ENCODE data around the gene ATG101.

The ATG101 gene

DNA sequence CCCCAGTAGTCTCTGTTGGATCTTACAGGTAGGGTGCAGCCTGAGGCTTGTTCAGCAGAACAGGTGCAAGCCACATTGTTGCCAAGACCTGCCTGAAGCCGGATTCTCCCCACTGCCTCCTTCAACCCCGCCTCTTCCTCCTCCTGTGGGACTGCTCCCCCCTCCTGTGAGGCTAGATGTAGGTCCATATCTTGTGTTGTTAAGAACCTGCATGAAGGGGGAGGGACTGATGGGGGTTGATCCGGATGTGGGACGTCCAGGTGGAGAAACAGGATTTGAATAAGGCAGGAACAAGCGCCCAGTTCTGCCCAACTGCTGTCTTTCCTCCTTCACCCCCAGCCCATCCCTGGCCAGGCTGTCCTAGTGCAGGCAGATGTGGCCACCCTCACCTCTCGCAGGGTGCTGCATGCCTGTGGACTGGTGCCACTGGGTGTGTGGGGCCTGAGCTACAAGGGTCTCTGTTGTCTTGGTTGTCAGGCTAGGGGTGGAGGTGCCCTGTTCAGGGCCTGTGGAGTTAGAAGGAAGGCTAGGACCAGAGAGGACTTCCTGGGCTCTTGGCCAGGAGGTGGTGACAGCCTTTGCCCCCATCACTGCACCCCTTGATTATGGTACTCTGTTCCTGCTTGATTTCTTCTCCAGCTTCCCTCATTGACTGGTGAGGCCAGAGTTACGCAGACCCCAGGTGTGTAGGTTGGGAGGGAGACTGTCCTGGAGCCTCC, 17.2 kb upstream of the ATG101 start:
- Histone ChIP-seq H3K4me1 (ENCODE audit: control insufficient read depth, insufficient read depth, low read length, poor library complexity, severe bottlenecking) (peaks cover 14% of the 10 kb centered on the region), H3K27ac (ENCODE audit: low read depth, low read length, severe bottlenecking) (no peak overlapping the region), H3K4me3 (ENCODE audit: extremely low read depth, insufficient read depth, low read length, poor library complexity, severe bottlenecking) (peak overlapping the region; percentile 2), H3K9me3 (ENCODE audit: control insufficient read depth, low read length) (no peaks in the 10 kb centered on the region), H3K36me3 (ENCODE audit: control insufficient read depth, insufficient read depth, low read length) (peaks cover 35% of the 10 kb centered on the region)
- 75 to 81% methylated on average over 3 of the region's 7 CpGs for WGBS, 2 experiments (ENCODE audit: insufficient coverage in 2 of 2)

DNA sequence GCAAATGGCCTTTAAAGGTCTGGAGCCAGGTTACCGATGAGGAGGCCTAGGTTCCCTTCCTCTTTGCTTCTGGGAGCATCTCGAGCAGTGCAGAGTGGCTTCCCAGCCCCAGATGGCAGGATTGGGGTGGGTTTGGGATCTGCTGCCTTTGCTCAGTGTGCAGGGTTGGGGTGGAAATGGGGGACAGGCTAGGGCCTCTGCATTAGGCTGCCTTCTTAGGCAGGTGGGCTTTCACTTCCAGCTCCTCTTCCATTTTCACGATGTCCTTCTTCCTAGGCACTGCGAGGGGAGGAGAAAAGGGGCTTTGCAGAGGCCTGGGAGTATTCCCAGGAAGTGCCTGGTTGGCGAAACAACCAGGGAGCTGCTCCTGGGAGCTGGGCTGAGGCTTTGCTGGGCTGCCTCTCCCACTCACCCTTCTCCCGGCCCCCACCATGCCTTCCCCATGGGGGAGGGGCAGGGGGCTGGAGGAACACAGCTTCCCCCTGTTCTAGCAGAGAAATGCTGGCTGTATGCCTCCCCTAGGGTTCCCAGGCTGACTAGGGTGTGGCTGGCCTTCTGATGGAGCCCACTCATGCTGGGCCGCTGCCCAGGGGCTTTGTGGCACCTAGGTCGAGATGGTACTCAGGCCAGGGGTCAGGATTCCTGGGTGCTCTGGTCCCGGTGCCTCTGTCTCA, 16.1 kb upstream of the ATG101 start:
- no peaks in the 10 kb centered on the region for H3K9me3 ChIP-seq (ENCODE audit: control insufficient read depth, low read length)
- peaks cover 44% of the 10 kb centered on the region for H3K36me3 ChIP-seq (ENCODE audit: control insufficient read depth, insufficient read depth, low read length)
- H3K4me1 ChIP-seq (ENCODE audit: control insufficient read depth, insufficient read depth, low read length, poor library complexity, severe bottlenecking), result peaks cover 14% of the 10 kb centered on the region
- H3K27ac ChIP-seq (ENCODE audit: low read depth, low read length, severe bottlenecking), result no peak overlapping the region
- 89 to 95% methylated on average over 5 to 7 of the region's 9 CpGs for WGBS, 2 experiments (ENCODE audit: insufficient coverage in 2 of 2)
- H3K4me3 ChIP-seq (ENCODE audit: extremely low read depth, insufficient read depth, low read length, poor library complexity, severe bottlenecking), result no peak overlapping the region

DNA sequence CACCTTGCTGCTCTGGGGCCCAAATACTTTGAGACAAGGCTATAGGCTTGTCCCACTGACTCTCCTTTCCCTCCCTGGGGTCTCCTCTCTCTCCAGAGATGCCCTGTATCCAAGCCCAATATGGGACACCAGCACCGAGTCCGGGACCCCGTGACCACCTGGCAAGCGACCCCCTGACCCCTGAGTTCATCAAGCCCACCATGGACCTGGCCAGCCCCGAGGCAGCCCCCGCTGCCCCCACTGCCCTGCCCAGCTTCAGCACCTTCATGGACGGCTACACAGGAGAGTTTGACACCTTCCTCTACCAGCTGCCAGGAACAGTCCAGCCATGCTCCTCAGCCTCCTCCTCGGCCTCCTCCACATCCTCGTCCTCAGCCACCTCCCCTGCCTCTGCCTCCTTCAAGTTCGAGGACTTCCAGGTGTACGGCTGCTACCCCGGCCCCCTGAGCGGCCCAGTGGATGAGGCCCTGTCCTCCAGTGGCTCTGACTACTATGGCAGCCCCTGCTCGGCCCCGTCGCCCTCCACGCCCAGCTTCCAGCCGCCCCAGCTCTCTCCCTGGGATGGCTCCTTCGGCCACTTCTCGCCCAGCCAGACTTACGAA, 15.4 kb upstream of the ATG101 start:
- 97 to 99% methylated on average over 12 to 20 of the region's 21 CpGs for WGBS, 2 experiments (ENCODE audit: insufficient coverage in 2 of 2)
- Histone ChIP-seq H3K4me1 (ENCODE audit: control insufficient read depth, insufficient read depth, low read length, poor library complexity, severe bottlenecking) (peaks cover 14% of the 10 kb centered on the region), H3K27ac (ENCODE audit: low read depth, low read length, severe bottlenecking) (no peak overlapping the region), H3K36me3 (ENCODE audit: control insufficient read depth, insufficient read depth, low read length) (peaks cover 51% of the 10 kb centered on the region), H3K4me3 (ENCODE audit: extremely low read depth, insufficient read depth, low read length, poor library complexity, severe bottlenecking) (no peak overlapping the region), H3K9me3 (ENCODE audit: control insufficient read depth, low read length) (no peaks in the 10 kb centered on the region)

DNA sequence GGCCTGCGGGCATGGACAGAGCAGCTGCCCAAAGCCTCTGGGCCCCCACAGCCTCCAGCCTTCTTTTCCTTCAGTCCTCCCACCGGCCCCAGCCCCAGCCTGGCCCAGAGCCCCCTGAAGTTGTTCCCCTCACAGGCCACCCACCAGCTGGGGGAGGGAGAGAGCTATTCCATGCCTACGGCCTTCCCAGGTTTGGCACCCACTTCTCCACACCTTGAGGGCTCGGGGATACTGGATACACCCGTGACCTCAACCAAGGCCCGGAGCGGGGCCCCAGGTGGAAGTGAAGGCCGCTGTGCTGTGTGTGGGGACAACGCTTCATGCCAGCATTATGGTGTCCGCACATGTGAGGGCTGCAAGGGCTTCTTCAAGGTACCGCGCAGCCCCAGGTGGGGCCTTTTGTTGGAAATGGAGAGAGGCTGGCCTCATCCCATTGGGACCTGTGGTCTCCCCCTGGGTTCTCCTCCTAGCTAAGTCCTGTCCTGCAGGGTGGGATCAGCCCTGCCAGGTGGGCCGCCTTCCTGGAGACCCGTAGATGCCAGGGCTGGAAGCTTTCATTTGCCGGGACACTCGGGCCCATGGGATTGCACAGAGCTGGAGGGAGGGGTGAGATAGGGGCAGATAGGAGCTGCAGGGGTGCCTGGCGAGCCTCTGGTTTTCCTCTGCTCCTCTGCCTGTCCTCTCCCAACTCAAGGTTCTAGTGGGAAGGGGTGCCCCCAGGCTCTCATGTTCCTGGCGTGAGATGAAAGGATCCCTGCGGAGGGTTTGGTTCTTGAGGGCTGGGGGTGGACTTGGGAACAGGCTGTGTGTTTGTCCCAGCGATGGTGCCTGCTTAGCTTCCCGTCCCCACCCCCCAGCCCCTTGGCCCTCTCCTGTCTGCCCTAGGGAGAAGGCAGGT, 14.7 kb upstream of the ATG101 start:
- Histone ChIP-seq H3K9me3 (ENCODE audit: control insufficient read depth, low read length) (no peaks in the 10 kb centered on the region), H3K36me3 (ENCODE audit: control insufficient read depth, insufficient read depth, low read length) (peaks cover 55% of the 10 kb centered on the region), H3K4me1 (ENCODE audit: control insufficient read depth, insufficient read depth, low read length, poor library complexity, severe bottlenecking) (peaks cover 10% of the 10 kb centered on the region), H3K27ac (ENCODE audit: low read depth, low read length, severe bottlenecking) (no peak overlapping the region), H3K4me3 (ENCODE audit: extremely low read depth, insufficient read depth, low read length, poor library complexity, severe bottlenecking) (no peak overlapping the region)
- 96 to 99% methylated on average over 8 to 15 of the region's 21 CpGs for WGBS, 2 experiments (ENCODE audit: insufficient coverage in 2 of 2)

DNA sequence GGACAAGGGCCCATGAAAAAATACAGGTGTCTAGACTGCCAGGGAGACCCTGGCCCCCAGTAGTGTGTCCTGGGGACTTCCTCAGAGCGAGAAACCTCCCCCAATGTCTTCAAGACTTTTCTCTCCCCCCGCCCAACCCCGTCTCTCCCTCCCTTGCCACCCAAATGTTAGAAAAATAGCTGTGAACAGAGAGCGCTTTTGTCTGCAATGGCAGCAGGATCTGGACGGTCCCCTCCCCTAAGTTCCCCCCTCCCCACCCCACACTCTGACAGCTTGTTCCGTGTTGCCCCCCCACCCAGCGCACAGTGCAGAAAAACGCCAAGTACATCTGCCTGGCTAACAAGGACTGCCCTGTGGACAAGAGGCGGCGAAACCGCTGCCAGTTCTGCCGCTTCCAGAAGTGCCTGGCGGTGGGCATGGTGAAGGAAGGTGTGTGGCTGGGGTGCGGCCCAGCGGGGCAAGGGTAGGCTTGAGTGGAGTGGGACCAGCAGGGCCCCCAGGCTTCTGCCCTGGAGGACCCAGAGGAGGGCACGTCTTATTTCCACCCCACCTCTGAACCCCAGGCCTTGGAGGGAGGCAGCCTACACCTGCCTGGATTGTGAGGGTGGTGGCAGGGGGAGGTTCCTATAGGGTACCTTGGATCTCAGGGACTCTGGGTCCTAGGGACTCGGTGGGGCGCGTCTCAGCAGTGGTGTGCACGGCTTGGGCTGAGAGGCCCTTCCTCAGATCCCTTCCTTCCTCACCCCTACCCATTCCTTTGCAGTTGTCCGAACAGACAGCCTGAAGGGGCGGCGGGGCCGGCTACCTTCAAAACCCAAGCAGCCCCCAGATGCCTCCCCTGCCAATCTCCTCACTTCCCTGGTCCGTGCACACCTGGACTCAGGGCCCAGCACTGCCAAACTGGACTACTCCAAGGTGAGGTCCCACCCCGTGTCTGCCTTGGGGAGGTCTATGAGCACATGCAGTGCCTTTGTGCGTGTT, 13.8 kb upstream of the ATG101 start:
- Histone ChIP-seq H3K36me3 (ENCODE audit: control insufficient read depth, insufficient read depth, low read length) (peaks cover 55% of the 10 kb centered on the region), H3K4me3 (ENCODE audit: extremely low read depth, insufficient read depth, low read length, poor library complexity, severe bottlenecking) (no peak overlapping the region), H3K9me3 (ENCODE audit: control insufficient read depth, low read length) (no peaks in the 10 kb centered on the region), H3K27ac (ENCODE audit: low read depth, low read length, severe bottlenecking) (no peak overlapping the region), H3K4me1 (ENCODE audit: control insufficient read depth, insufficient read depth, low read length, poor library complexity, severe bottlenecking) (peaks cover 4% of the 10 kb centered on the region)
- 94 to 97% methylated on average over 13 to 22 of the region's 27 CpGs for WGBS, 2 experiments (ENCODE audit: insufficient coverage in 2 of 2)

DNA sequence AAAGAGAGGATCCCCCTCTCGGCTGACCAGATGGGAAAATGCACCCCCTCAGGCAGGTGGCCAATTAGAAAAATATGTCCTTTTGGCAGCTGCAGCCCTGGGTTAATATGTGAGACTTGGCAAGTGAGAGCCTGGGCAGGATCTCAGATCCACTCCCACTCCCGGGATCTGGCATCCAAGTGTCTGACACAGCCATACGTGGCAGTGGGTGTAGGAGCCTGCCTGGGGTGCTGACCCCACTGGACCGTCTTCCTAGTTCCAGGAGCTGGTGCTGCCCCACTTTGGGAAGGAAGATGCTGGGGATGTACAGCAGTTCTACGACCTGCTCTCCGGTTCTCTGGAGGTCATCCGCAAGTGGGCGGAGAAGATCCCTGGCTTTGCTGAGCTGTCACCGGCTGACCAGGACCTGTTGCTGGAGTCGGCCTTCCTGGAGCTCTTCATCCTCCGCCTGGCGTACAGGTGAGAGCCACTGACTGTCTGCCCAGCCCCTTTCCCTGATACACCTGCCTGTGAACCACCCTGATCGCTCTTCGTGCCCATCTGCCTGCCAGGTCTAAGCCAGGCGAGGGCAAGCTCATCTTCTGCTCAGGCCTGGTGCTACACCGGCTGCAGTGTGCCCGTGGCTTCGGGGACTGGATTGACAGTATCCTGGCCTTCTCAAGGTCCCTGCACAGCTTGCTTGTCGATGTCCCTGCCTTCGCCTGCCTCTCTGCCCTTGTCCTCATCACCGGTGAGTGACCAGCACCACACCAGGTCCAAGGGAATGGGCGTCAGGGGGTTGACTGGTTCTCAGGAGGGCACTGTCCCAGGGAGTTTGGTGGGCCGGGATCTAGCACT, 12.8 kb upstream of the ATG101 start:
- H3K27ac ChIP-seq (ENCODE audit: low read depth, low read length, severe bottlenecking), result no peak overlapping the region
- no peaks in the 10 kb centered on the region for H3K9me3 ChIP-seq (ENCODE audit: control insufficient read depth, low read length)
- H3K4me3 ChIP-seq (ENCODE audit: extremely low read depth, insufficient read depth, low read length, poor library complexity, severe bottlenecking), result no peak overlapping the region
- H3K36me3 ChIP-seq (ENCODE audit: control insufficient read depth, insufficient read depth, low read length), result peaks cover 55% of the 10 kb centered on the region
- peaks cover 1% of the 10 kb centered on the region for H3K4me1 ChIP-seq (ENCODE audit: control insufficient read depth, insufficient read depth, low read length, poor library complexity, severe bottlenecking)
- WGBS, 2 experiments (ENCODE audit: insufficient coverage in 2 of 2), result 93 to 94% methylated on average over 22 of the region's 23 CpGs

DNA sequence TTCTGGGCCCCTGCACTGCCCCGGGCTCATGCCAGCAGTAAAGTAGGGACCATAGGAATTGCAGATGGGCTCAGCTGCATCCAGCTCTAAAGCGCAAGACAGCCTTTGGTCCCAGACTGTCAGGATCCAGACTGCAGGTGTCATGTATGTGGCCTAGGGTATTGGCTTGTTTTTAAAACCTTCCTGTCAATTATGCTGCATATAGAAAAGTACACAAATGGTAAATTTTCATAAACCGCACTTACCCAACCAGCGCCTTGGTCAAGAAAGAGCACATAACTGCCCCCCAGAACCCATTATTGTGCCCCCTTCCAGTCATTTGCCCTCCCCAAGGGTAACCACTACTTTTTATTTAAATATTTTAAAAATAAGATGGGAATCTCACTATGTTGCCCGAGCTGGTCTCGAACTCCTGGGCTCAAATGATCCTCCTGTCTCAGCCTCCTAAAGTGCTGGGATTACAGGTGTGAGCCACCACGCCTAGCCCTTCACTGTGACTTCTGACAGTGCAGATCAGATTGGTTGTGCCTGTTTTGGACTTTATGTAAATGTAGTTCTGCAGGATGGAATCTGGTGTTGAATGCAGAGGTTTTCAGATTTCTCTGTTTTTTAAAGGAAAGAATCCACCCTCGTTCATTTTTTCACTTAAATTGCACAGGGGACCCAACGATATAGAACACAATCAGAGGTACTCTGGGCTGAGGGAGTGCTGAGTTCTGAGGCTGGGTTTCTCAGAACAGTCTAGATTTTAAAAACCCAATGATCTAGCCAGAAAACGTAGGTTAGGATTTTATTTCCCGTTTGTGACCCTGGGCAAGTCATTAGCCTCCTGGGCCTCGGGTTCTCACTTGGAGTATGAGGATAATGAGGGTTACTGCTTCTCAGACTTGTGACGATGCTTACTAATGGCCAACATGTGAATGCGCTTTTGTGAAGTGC, 11.9 kb upstream of the ATG101 start:
- Histone ChIP-seq H3K4me1 (ENCODE audit: control insufficient read depth, insufficient read depth, low read length, poor library complexity, severe bottlenecking) (peaks cover 4% of the 10 kb centered on the region), H3K9me3 (ENCODE audit: control insufficient read depth, low read length) (no peaks in the 10 kb centered on the region), H3K36me3 (ENCODE audit: control insufficient read depth, insufficient read depth, low read length) (peaks cover 55% of the 10 kb centered on the region), H3K27ac (ENCODE audit: low read depth, low read length, severe bottlenecking) (no peak overlapping the region), H3K4me3 (ENCODE audit: extremely low read depth, insufficient read depth, low read length, poor library complexity, severe bottlenecking) (no peak overlapping the region)
- WGBS, 2 experiments (ENCODE audit: insufficient coverage in 2 of 2), result 90 to 91% methylated on average over 10 to 12 of the region's 14 CpGs

DNA sequence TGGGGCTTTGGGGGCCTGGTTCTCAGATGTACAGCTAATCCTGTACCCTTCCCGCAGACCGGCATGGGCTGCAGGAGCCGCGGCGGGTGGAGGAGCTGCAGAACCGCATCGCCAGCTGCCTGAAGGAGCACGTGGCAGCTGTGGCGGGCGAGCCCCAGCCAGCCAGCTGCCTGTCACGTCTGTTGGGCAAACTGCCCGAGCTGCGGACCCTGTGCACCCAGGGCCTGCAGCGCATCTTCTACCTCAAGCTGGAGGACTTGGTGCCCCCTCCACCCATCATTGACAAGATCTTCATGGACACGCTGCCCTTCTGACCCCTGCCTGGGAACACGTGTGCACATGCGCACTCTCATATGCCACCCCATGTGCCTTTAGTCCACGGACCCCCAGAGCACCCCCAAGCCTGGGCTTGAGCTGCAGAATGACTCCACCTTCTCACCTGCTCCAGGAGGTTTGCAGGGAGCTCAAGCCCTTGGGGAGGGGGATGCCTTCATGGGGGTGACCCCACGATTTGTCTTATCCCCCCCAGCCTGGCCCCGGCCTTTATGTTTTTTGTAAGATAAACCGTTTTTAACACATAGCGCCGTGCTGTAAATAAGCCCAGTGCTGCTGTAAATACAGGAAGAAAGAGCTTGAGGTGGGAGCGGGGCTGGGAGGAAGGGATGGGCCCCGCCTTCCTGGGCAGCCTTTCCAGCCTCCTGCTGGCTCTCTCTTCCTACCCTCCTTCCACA, 11.0 kb upstream of the ATG101 start:
- peaks cover 53% of the 10 kb centered on the region for H3K36me3 ChIP-seq (ENCODE audit: control insufficient read depth, insufficient read depth, low read length)
- H3K4me3 ChIP-seq (ENCODE audit: extremely low read depth, insufficient read depth, low read length, poor library complexity, severe bottlenecking), result no peak overlapping the region
- WGBS, 2 experiments (ENCODE audit: insufficient coverage in 2 of 2), result 94% methylated on average over 18 to 20 of the region's 25 CpGs
- peaks cover 9% of the 10 kb centered on the region for H3K4me1 ChIP-seq (ENCODE audit: control insufficient read depth, insufficient read depth, low read length, poor library complexity, severe bottlenecking)
- no peaks in the 10 kb centered on the region for H3K9me3 ChIP-seq (ENCODE audit: control insufficient read depth, low read length)
- H3K27ac ChIP-seq (ENCODE audit: low read depth, low read length, severe bottlenecking), result no peak overlapping the region

Measured in mesodermal cell (in vitro differentiated cells).